Ectodermal cell (in vitro differentiated cells): ENCODE results near the gene ASTN1.

Experiments used
- H3K27ac ChIP-seq: 2 replicates; pipeline ENCODE4 v1.7.0; 2013; ENCODE audit warnings: mild to moderate bottlenecking, low read depth, low read length; ENCODE audit not compliant: insufficient read depth, poor library complexity, severe bottlenecking
- H3K27me3 ChIP-seq: 2 replicates; pipeline ENCODE4 v1.7.0; 2013; ENCODE audit warnings: mild to moderate bottlenecking, low read length; ENCODE audit not compliant: insufficient read depth, control insufficient read depth, poor library complexity, severe bottlenecking
- H3K36me3 ChIP-seq: one replicate; pipeline ENCODE4 v1.7.0; 2013; ENCODE audit warnings: low read length; ENCODE audit not compliant: control insufficient read depth, insufficient read depth
- H3K4me1 ChIP-seq: one replicate; pipeline ENCODE4 v1.7.0; 2013; ENCODE audit warnings: low read length; ENCODE audit not compliant: control insufficient read depth, insufficient read depth
- H3K4me3 ChIP-seq: 2 replicates; pipeline ENCODE4 v1.7.0; 2013; ENCODE audit warnings: low read depth, low read length, control low read depth; ENCODE audit not compliant: insufficient read depth
- H3K9me3 ChIP-seq: 2 replicates; pipeline ENCODE4 v1.7.0; 2013; ENCODE audit warnings: mild to moderate bottlenecking, low read length, moderate library complexity; ENCODE audit not compliant: control insufficient read depth
- whole genome bisulfite sequencing, 2 experiments: methylation state at CpG; one replicate each; pipeline ENCODE4 v1.1.7; 2013; ENCODE audit warnings: missing lambda C conversion rate in 2 of 2; 5-methylcytosine and 5-hydroxymethylcytosine counted together

ASTN1 gene

DNA sequence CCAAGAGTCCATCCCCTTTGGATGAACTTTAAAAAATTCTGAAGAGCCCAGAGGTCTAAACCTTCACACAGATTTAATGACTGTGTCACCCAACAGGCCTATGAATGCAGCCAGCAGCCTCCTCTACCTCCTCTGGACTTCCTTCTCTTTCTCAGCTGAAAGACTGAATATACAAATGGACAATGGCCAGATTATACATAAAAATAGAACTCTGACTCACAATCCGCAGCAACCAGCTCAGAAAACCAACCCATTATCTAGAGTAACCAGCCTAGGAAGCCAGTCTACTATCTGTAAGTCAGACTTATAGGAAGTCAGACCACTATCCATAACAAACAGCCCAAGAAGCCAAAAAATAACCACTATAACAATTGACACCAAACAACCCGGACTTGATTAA is 224.5 kb downstream of the ASTN1 start:
- H3K4me3 ChIP-seq: no peak overlapping the region
- 87 to 92% methylated on average over 2 of the region's 2 CpGs for WGBS, 2 experiments
- no peaks in the 10 kb centered on the region for H3K36me3 ChIP-seq
- H3K9me3 ChIP-seq: no peaks in the 10 kb centered on the region
- no peaks in the 10 kb centered on the region for H3K4me1 ChIP-seq
- no peaks in the 10 kb centered on the region for H3K27me3 ChIP-seq
- H3K27ac ChIP-seq: no peak overlapping the region

DNA sequence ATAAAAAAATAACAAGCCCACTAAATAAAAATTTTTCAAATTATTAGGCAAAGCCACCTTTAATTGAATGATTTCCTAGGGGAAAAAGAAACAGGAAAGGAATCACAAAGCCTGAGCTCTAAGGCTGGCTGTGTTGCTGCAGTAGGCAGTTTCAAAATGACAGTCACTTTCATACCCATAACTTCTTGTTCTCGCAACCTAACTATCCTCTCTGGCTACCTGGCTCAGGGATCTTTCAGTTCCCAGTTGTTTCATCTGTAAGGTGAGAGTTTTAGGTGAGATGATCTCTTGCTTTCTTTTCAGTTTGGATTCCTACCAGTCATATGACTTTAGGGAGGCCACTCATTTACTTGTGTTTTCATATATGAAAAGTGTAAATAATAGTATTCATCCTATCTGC is 226.1 kb downstream of the ASTN1 start:
- Histone ChIP-seq H3K9me3 (no peaks in the 10 kb centered on the region), H3K4me3 (no peak overlapping the region), H3K4me1 (no peaks in the 10 kb centered on the region), H3K27me3 (no peaks in the 10 kb centered on the region), H3K27ac (no peak overlapping the region), H3K36me3 (no peaks in the 10 kb centered on the region)
- 100% methylated on average over 1 of the region's 1 CpG; no CpG with 5 or more reads in 1 of the 2 experiments for WGBS, 2 experiments

DNA sequence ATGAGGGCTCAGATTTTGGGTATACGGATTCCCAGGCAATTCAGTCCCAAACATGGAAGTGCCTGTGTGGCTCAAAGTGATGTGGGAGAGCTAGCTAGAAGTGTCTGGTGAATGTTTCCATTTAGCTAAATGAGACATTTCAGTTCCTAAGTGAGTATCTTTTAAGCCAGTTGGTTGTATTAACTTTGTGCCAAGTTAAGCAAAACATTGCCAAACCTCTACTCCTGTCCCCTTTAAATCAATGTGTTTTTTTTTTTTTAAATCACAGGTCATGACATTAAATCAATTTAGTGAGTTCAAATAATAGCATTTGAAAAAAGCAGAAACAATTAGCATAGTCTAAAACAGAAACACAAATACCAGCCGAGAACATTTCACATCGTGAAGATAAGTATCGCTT is 230.1 kb downstream of the ASTN1 start:
- H3K27me3 ChIP-seq: no peaks in the 10 kb centered on the region
- no peaks in the 10 kb centered on the region for H3K9me3 ChIP-seq
- 89 to 99% methylated on average over 4 of the region's 4 CpGs for WGBS, 2 experiments
- no peak overlapping the region for H3K4me3 ChIP-seq
- H3K27ac ChIP-seq: no peak overlapping the region
- H3K36me3 ChIP-seq: no peaks in the 10 kb centered on the region
- no peaks in the 10 kb centered on the region for H3K4me1 ChIP-seq

DNA sequence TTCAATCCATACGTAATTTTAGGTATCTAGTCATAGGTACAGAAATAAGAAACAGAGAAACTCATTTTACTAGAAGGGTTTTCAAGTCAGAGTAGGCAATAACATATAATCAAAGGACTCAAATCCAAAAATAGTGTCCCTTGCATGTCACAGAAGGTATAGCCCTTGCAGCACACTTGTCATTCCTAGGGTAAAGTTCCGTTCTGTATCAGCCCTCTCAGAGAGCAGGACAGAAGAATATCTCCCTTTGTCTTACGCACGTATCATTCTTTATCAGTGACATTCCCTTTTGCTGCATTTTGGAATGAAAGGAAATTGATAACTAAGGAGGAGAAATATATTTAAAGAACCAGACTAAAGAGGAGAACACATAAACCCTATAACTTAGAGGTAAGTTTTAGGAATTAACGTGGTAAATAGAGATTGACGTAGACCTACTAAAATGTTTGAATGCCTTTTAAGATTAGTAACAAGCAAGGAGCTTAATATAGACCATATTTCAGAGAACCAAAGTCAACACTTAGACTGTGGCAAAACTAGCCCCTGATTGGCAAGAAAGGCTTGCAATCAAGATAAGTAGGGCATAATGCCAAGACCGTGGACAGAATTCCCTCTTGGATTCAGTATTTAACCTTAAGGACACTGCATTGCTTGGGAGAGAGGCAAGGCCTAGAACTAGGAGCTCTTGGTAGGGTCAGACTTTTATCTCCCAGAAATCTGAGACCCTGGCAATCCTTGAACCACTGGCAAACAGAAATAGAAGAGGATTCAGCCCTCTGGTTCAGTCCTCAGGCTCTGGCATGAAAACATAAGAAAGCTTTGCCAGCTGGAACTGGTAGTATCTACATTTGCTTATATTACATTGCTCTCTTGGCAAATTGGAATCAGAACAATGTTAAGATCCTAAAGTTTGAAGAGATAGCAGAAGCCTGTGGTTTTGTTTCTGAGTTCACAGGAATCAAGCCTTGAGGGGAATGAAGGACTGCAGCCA is 232.1 kb downstream of the ASTN1 start:
- no peaks in the 10 kb centered on the region for H3K36me3 ChIP-seq
- no peaks in the 10 kb centered on the region for H3K27me3 ChIP-seq
- no peaks in the 10 kb centered on the region for H3K9me3 ChIP-seq
- no peaks in the 10 kb centered on the region for H3K4me1 ChIP-seq
- H3K27ac ChIP-seq: no peak overlapping the region
- no peak overlapping the region for H3K4me3 ChIP-seq
- 93 to 96% methylated on average over 2 to 7 of the region's 7 CpGs for WGBS, 2 experiments

DNA sequence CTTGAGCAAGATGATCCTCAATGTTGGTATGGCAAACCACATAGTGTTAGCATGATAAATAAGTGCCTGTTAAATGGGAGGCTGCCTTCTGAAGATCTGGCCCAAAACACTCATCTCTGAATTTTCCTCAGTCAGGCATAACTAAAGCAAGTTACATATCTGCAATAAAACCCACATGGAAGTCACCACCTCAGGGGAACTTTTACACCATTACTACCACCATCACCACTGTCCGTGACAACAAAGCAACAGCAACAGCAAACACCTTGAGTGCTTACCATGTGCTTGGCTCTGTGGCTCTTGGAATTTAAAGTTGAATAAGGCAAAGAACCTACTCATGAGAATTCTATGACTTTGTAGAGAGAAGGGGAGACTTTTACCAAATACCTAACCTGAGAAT is 233.0 kb downstream of the ASTN1 start:
- no peaks in the 10 kb centered on the region for H3K9me3 ChIP-seq
- no peaks in the 10 kb centered on the region for H3K4me1 ChIP-seq
- no peaks in the 10 kb centered on the region for H3K36me3 ChIP-seq
- no peak overlapping the region for H3K4me3 ChIP-seq
- no peak overlapping the region for H3K27ac ChIP-seq
- WGBS, 2 experiments: 92 to 100% methylated on average over 1 of the region's 1 CpG
- no peaks in the 10 kb centered on the region for H3K27me3 ChIP-seq

DNA sequence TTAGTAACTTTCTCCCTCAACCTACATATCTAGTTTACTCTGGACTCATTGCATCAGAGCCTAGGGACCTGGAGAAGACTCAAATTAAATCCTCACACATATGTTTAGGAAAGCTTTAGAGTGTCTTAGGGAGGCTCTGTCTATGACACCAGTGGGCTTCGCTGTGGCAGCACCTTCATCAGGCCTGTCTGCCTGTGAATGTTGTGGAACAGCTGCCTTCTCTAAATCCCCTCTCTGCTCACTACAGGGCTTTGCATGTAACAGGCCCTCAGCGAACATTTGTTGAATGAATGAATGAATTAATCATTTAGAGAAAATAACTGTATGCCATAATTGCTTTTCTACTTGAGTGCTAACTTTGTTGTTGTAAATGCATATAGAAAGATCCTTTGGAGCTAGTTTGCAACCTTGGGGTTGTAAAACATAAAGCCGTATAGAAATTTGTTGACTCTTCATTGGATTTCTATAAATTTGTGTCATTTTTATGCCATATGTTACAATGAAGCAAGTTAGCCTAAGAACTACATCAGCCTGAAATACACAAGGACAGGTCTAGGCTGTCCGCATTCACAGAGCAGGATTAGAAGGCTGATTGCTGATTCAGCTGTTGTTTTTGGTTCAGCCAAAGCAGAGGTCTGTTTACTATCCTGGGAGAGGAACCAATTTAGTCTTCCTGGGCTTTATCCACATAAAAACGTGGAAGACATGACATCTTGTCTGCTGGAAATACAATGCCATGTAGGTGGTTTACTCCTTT is 238.0 kb downstream of the ASTN1 start:
- H3K27me3 ChIP-seq: no peaks in the 10 kb centered on the region
- H3K27ac ChIP-seq: no peak overlapping the region
- H3K9me3 ChIP-seq: no peaks in the 10 kb centered on the region
- no peaks in the 10 kb centered on the region for H3K36me3 ChIP-seq
- no peaks in the 10 kb centered on the region for H3K4me1 ChIP-seq
- H3K4me3 ChIP-seq: no peak overlapping the region
- 87 to 88% methylated on average over 4 to 5 of the region's 5 CpGs for whole genome bisulfite sequencing, 2 experiments

DNA sequence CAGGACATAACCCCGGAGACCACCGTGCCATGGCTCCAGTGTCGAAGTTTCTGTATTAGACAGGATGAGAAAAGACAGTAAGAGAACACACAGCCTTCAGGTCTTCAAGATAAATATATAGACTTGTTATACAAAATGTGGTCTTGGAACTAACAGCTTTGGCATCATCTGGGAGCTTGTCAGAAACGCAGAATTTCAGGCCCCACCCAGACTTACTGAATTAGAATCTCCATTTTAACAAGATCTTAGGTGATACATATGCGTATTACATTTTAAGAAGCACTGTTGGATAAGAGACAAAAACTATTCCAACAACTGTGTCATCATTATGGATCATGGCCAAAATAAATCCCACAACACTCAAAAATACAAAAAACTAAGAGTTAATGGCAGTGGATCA is 239.3 kb downstream of the ASTN1 start:
- H3K9me3 ChIP-seq: no peaks in the 10 kb centered on the region
- 93 to 98% methylated on average over 5 of the region's 5 CpGs for WGBS, 2 experiments
- H3K27me3 ChIP-seq: no peaks in the 10 kb centered on the region
- H3K27ac ChIP-seq: no peak overlapping the region
- H3K4me3 ChIP-seq: no peak overlapping the region
- no peaks in the 10 kb centered on the region for H3K36me3 ChIP-seq
- no peaks in the 10 kb centered on the region for H3K4me1 ChIP-seq

DNA sequence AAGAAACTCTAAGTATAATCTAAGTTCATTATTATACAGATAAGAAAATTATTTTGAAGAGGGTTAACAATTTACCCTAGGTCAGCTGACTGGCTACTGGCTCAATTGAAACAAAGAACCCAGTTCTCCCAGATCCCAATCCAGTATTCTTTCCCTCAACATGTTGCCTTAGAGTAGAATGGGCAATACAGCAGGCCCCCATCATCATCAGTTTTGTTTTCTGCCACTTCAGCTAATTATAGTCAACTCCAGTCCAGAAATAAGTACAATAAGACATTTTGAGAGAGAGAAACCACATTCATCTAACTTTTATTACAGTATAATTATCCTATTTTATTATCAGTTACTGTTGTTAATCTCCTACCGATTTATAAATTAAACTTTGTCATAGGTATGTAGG is 241.2 kb downstream of the ASTN1 start:
- H3K4me1 ChIP-seq: no peaks in the 10 kb centered on the region
- H3K4me3 ChIP-seq: no peak overlapping the region
- 100% methylated on average over 1 of the region's 1 CpG; no CpG with 5 or more reads in 1 of the 2 experiments for WGBS, 2 experiments
- H3K9me3 ChIP-seq: no peaks in the 10 kb centered on the region
- H3K36me3 ChIP-seq: no peaks in the 10 kb centered on the region
- no peak overlapping the region for H3K27ac ChIP-seq
- no peaks in the 10 kb centered on the region for H3K27me3 ChIP-seq

DNA sequence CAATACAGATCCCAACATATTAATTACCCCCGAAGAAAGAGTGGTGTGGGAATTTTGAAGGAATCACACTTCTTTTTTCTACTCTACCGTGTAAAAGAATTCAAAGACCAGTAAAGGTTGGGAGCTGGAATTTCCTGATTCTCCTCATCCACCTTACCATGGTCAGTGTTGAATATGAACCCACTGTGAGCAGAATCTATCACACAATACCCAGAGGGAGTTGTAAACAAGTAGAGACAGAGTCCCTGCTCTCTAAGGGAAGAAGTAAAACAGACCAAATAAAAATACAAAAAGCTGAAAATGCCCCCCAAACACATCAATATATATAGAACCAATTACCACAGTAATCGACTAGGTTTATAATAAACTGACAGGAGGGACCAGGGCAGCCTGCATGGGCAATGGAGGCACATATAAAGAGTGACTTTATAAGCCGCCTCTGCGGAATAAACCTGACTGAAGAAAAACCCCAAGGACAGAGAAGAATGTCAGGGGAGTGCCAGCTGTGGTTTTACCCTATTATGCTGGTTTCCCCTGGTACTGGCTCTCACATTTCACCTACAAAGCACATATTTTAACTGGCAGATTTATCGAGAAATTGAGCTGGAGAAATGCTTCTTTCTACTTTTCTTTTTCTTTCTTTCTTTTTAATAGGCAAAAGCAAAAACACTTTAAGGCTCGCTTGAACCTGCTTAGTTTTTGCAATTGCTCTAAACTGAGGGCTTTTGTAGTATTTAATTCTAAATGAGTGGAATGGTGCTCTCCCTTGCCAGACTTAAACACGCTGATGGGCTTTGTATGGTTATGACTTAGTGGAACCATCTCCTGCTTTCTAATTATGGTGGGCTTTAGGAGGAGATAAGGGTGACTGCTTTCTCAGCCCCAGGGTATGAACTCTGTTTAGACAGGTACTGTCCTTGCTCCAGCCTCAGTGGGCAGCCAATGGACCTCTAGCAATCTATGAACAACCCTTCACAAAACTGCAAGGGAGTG is 244.8 kb downstream of the ASTN1 start:
- H3K27me3 ChIP-seq: no peaks in the 10 kb centered on the region
- WGBS, 2 experiments: 92 to 93% methylated on average over 6 to 8 of the region's 8 CpGs

More for the DNA sequence above, 244.8 kb downstream of the ASTN1 start:
- H3K27ac ChIP-seq: no peak overlapping the region
- no peaks in the 10 kb centered on the region for H3K9me3 ChIP-seq
- no peaks in the 10 kb centered on the region for H3K4me1 ChIP-seq
- no peaks in the 10 kb centered on the region for H3K36me3 ChIP-seq
- H3K4me3 ChIP-seq: no peak overlapping the region
